ENCODE measurements around the gene AMOTL1. TPM values are rescaled to one million over a fixed set of nuclear protein-coding genes. Genes with fewer than 3 reads are reported as not detected.

The AMOTL1 gene
- total and polyA plus RNA-seq, 12 donors: 3.0 to 26.7 (median 19.5) TPM

GRCh38 chr11:94895971-94896370 lies 127.8 kb downstream of the AMOTL1 start:
- no peaks in the 10 kb centered on the region for H3K27me3 ChIP-seq
- 44 to 58% (median 44%) methylated on average over 2 of the region's 2 CpGs for WGBS, 4 donors
- intact Hi-C loops (cut with DNase I): loop anchor here in 1 of 2 donors (5.0 to 10.0 kb wide), 3 partner anchors 109 to 371 kb away; no protein-coding TSS in a partner anchor
- H3K36me3 ChIP-seq (replicated peaks in 1 of 2): no peaks in the 10 kb centered on the region
- no peaks in the 10 kb centered on the region for H3K9me3 ChIP-seq (replicated peaks in 1 of 3)
- TF ChIP-seq POLR2A (IDR thresholded peaks at IDR 0.05) (no peak), CTCF (IDR thresholded peaks at IDR 0.05) (no peak)
- no peak overlapping the region for H3K4me3 ChIP-seq
- H3K4me1 ChIP-seq (replicated peaks in 1 of 2): peaks cover 0 to 5% of the 10 kb centered on the region in 2 donors
- no peak overlapping the region for H3K27ac ChIP-seq
- peak in 2 of 7 donors; percentile 13 to 18 for DNase-seq

DNA sequence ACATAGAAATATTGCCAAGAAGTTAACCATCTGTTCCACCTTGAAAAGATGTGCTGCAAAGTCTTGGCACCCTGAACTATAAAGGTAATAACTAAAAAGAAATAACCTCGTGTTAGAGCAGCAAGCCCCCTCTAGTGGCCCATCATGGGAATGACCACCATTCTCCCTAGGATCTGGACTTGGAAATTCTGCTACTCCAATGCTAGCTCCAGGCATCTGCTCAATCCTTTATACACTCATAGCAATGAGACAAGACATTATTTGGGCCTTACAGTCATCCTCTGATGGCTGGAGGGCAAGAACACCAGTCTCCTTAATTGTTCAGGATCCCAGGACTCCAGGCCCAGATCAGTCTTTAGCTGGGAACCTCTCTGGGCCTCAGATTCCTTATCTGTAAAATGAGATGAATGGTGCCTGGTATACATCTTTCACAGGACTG lies 129.2 kb downstream of the AMOTL1 start:
- TF ChIP-seq CTCF (IDR thresholded peaks at IDR 0.05): peak; percentile 68 to 84 (median 77)
- TF ChIP-seq POLR2A (IDR thresholded peaks at IDR 0.05): no peak
- peak; percentile 44 to 86 (median 65) for DNase-seq

DNA sequence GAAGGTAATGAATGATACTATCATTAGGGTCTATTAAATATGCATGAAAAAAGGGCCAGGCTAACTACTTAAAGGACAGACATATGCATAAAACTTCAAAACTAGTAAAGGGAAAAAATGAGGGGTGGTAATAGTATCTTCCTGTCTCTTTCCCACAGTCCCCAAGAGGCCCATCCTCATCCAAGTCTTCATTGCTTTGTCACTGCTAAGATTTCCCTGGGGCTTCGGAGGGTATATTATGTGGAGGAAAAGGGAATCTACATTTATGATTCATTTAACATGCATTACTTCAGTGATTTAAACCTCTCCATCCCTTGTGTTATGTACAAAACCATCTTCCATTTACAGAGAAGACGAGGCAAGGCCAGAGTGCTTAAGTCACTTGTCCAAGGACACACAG lies 139.1 kb downstream of the AMOTL1 start:
- H3K9me3 ChIP-seq (replicated peaks in 1 of 3): no peaks in the 10 kb centered on the region
- no peaks in the 10 kb centered on the region for H3K36me3 ChIP-seq (replicated peaks in 1 of 2)
- no peak overlapping the region for H3K4me3 ChIP-seq
- H3K27me3 ChIP-seq: no peaks in the 10 kb centered on the region
- H3K27ac ChIP-seq: no peak overlapping the region
- intact Hi-C loops (cut with DNase I): no loop called here
- WGBS, 4 donors: 44 to 50% (median 46%) methylated on average over 2 of the region's 2 CpGs
- TF ChIP-seq POLR2A (IDR thresholded peaks at IDR 0.05): no peak
- TF ChIP-seq CTCF (IDR thresholded peaks at IDR 0.05): no peak
- no peak for DNase-seq
- no peaks in the 10 kb centered on the region for H3K4me1 ChIP-seq (replicated peaks in 1 of 2)

More for the DNA sequence above, 129.2 kb downstream of the AMOTL1 start:
- intact Hi-C loops (cut with DNase I): loop anchor here in 1 of 2 donors (5.0 to 10.0 kb wide), 3 partner anchors 110 to 373 kb away; no protein-coding TSS in a partner anchor
- Histone ChIP-seq H3K4me3 (no peak overlapping the region), H3K27ac (no peak overlapping the region), H3K9me3 (replicated peaks in 1 of 3) (no peaks in the 10 kb centered on the region), H3K36me3 (replicated peaks in 1 of 2) (no peaks in the 10 kb centered on the region), H3K27me3 (no peaks in the 10 kb centered on the region), H3K4me1 (replicated peaks in 1 of 2) (peaks cover 0 to 5% of the 10 kb centered on the region in 2 donors)
- 0% methylated on average over 1 of the region's 1 CpG for WGBS, 4 donors

- no peak for TF ChIP-seq CTCF (IDR thresholded peaks at IDR 0.05)
- no peak for TF ChIP-seq POLR2A (IDR thresholded peaks at IDR 0.05)
- H3K27me3 ChIP-seq: no peaks in the 10 kb centered on the region
- no peaks in the 10 kb centered on the region for H3K9me3 ChIP-seq (replicated peaks in 1 of 3)
- H3K4me1 ChIP-seq (replicated peaks in 1 of 2): no peaks in the 10 kb centered on the region
- WGBS, 4 donors: 75 to 92% (median 80%) methylated on average over 4 of the region's 4 CpGs
- DNase-seq: no peak
- H3K36me3 ChIP-seq (replicated peaks in 1 of 2): no peaks in the 10 kb centered on the region
- no peak overlapping the region for H3K27ac ChIP-seq
- no peak overlapping the region for H3K4me3 ChIP-seq
- intact Hi-C loops (cut with DNase I): no loop called here
Measured at GRCh38 chr11:94909371-94909820, 141.2 kb downstream of the AMOTL1 start.

All from adrenal gland (tissue), 12 donors.